H1 (cell line): ENCODE measurements around the gene TTL. TPM values are rescaled to one million over a fixed set of nuclear protein-coding genes. Genes with fewer than 3 reads are reported as not detected.

ENCODE experiments used
- CTCF ChIA-PET: fragments of 300-600 bp; sonication (Branson Sonifier 250); formaldehyde crosslinking; loops from one replicate; lab custom pipeline; 2021; ENCODE audit not compliant: partially characterized antibody; lab: Charles Lee
- POLR2A ChIA-PET: fragments of 300-600 bp; sonication (Branson Sonifier 250); formaldehyde crosslinking; loops from one replicate; lab custom pipeline; 2021; ENCODE audit warnings: inconsistent platforms; ENCODE audit not compliant: partially characterized antibody; lab: Charles Lee
- DNase-seq, 2 experiments: peaks; one replicate each; pipeline versions ENCODE4 v3.0.0 to v3.0.0-alpha.2; 2010 to 2022; ENCODE audit warnings: low spot score in 2 of 2, low read depth in 1 of 2, mixed read lengths in 1 of 2
- FAIRE-seq: peaks from 2 replicates; lab custom pipeline; 2011; peaks lifted over from hg19 to GRCh38; lab: Jason Lieb, UNC
- H2AFZ ChIP-seq: 2 replicates; pipeline ENCODE4 v1.8.1; 2012; ENCODE audit warnings: low read length, inconsistent platforms
- H2AK5ac ChIP-seq: 2 replicates; pipeline ENCODE4 v1.6.1; 2013; ENCODE audit warnings: low read depth, low read length
- H2BK120ac ChIP-seq: replicated peaks from 2 replicates; pipeline ENCODE3; 2013; ENCODE audit warnings: low read depth, low read length, inconsistent platforms
- H2BK12ac ChIP-seq: 2 replicates; pipeline ENCODE4 v1.6.1; 2013; ENCODE audit warnings: low read depth, low read length
- H2BK15ac ChIP-seq: 2 replicates; pipeline ENCODE4 v1.6.1; 2013; ENCODE audit warnings: low read length
- H2BK20ac ChIP-seq: 2 replicates; pipeline ENCODE4 v1.6.1; 2013; ENCODE audit warnings: low read length
- H2BK5ac ChIP-seq: 2 replicates; pipeline ENCODE4 v1.6.1; 2013; ENCODE audit warnings: low read depth, low read length
- H3K14ac ChIP-seq: 2 replicates; pipeline ENCODE4 v1.6.1; 2013; ENCODE audit warnings: inconsistent platforms; ENCODE audit not compliant: insufficient read length
- H3K18ac ChIP-seq: 2 replicates; pipeline ENCODE4 v1.6.1; 2013; ENCODE audit warnings: low read length; ENCODE audit errors: extremely low read depth
- H3K23ac ChIP-seq: 2 replicates; pipeline ENCODE4 v1.6.1; 2013; ENCODE audit warnings: inconsistent platforms; ENCODE audit not compliant: insufficient read length
- H3K23me2 ChIP-seq: 2 replicates; pipeline ENCODE4 v1.6.1; 2013; ENCODE audit warnings: low read depth, low read length
- H3K27ac ChIP-seq: 2 replicates; pipeline ENCODE4 v1.6.1; 2011; ENCODE audit warnings: low read depth, low read length, inconsistent platforms
- H3K27me3 ChIP-seq, 4 experiments: replicated peaks in 1 of 4; 1 replicate in 1 of 4; 2 replicates in 3 of 4; pipeline versions ENCODE4 v1.6.1 to v1.8.1; 2011 to 2013; ENCODE audit warnings: low read length in 3 of 4, mild to moderate bottlenecking in 3 of 4, inconsistent platforms in 2 of 4, mixed read lengths in 2 of 4, moderate library complexity in 1 of 4; ENCODE audit not compliant: control insufficient read depth in 3 of 4, insufficient read depth in 3 of 4; ENCODE audit errors: extremely low read depth in 1 of 4
- H3K36me3 ChIP-seq, 4 experiments: 2 replicates each; pipeline versions ENCODE4 v1.6.1 to v1.8.1; 2011 to 2013; ENCODE audit warnings: mild to moderate bottlenecking in 4 of 4, low read length in 3 of 4, moderate library complexity in 2 of 4, control low read depth in 1 of 4, inconsistent platforms in 1 of 4; ENCODE audit not compliant: insufficient read depth in 4 of 4, control insufficient read depth in 2 of 4
- H3K4ac ChIP-seq: replicated peaks from 2 replicates; pipeline ENCODE3; 2013; ENCODE audit warnings: low read length, low read depth, mixed read lengths, inconsistent platforms; ENCODE audit not compliant: insufficient read length
- H3K4me1 ChIP-seq, 4 experiments: replicated peaks in 1 of 4; 1 replicate in 1 of 4; 2 replicates in 3 of 4; pipeline versions ENCODE4 v1.6.1 to v1.8.1; 2011 to 2013; ENCODE audit warnings: low read length in 3 of 4, inconsistent platforms in 2 of 4, mixed read lengths in 1 of 4; ENCODE audit not compliant: insufficient read depth in 4 of 4, control insufficient read depth in 3 of 4
- H3K4me2 ChIP-seq, 2 experiments: 2 replicates each; pipeline versions ENCODE4 v1.6.1 to v1.8.1; 2011 to 2013; ENCODE audit warnings: low read depth in 2 of 2, low read length in 2 of 2, control low read depth in 1 of 2, inconsistent platforms in 1 of 2, mild to moderate bottlenecking in 1 of 2; ENCODE audit not compliant: insufficient read depth in 1 of 2
- H3K4me3 ChIP-seq, 4 experiments: fragments of 200-600, 300-600 bp in 1 of 4; sonication (generic), shearing (Covaris generic), sonication (Bioruptor Twin) in 1 of 4; 2 replicates each; pipeline versions ENCODE4 v1.5.1 to v1.8.1; 2011 to 2016; ENCODE audit warnings: low read length in 4 of 4, low read depth in 3 of 4, control low read depth in 2 of 4, inconsistent platforms in 2 of 4, mild to moderate bottlenecking in 2 of 4, mixed read lengths in 1 of 4, moderate library complexity in 1 of 4; ENCODE audit not compliant: insufficient read depth in 2 of 4; ENCODE audit errors: extremely low read depth in 1 of 4
- H3K56ac ChIP-seq: replicated peaks from 2 replicates; pipeline ENCODE3; 2013; ENCODE audit warnings: low read depth, mild to moderate bottlenecking, mixed read lengths, low read length, inconsistent platforms; ENCODE audit not compliant: insufficient read length
- H3K79me1 ChIP-seq: 2 replicates; pipeline ENCODE4 v1.6.1; 2013; ENCODE audit warnings: low read depth, low read length, control low read depth
- H3K79me2 ChIP-seq, 2 experiments: 2 replicates each; pipeline versions ENCODE4 v1.6.1 to v1.8.1; 2012 to 2013; ENCODE audit warnings: low read length in 2 of 2, mild to moderate bottlenecking in 2 of 2, inconsistent platforms in 1 of 2; ENCODE audit not compliant: insufficient read depth in 2 of 2, control insufficient read depth in 1 of 2
- H3K9ac ChIP-seq, 4 experiments: replicated peaks in 1 of 4; 1 replicate in 1 of 4; 2 replicates in 3 of 4; pipeline versions ENCODE4 v1.6.1 to v1.8.1; 2011 to 2013; ENCODE audit warnings: low read depth in 3 of 4, low read length in 3 of 4, control low read depth in 2 of 4, mild to moderate bottlenecking in 2 of 4, moderate library complexity in 2 of 4, inconsistent platforms in 1 of 4; ENCODE audit errors: extremely low read depth in 1 of 4
- H3K9me3 ChIP-seq, 2 experiments: 2 replicates each; pipeline versions ENCODE4 v1.6.1 to v1.8.1; 2012 to 2013; ENCODE audit warnings: mild to moderate bottlenecking in 2 of 2, moderate library complexity in 2 of 2, control low read depth in 1 of 2, inconsistent platforms in 1 of 2, low read depth in 1 of 2, low read length in 1 of 2, mixed read lengths in 1 of 2; ENCODE audit not compliant: insufficient read depth in 2 of 2
- H4K20me1 ChIP-seq, 2 experiments: replicated peaks in 1 of 2; 2 replicates each; pipeline versions ENCODE3 to v1.8.1; 2011 to 2013; ENCODE audit warnings: inconsistent platforms in 2 of 2, low read length in 2 of 2, mild to moderate bottlenecking in 1 of 2; ENCODE audit not compliant: insufficient read depth in 2 of 2, control insufficient read depth in 1 of 2
- H4K5ac ChIP-seq: 2 replicates; pipeline ENCODE4 v1.6.1; 2013; ENCODE audit warnings: low read length, low read depth, mixed read lengths, inconsistent platforms; ENCODE audit not compliant: insufficient read length
- H4K8ac ChIP-seq: 2 replicates; pipeline ENCODE4 v1.8.0; 2013; ENCODE audit warnings: mild to moderate bottlenecking, moderate library complexity, low read length, inconsistent platforms; ENCODE audit not compliant: insufficient read depth; ENCODE audit errors: extremely low read depth
- H4K91ac ChIP-seq: replicated peaks from 2 replicates; pipeline ENCODE3; 2013; ENCODE audit warnings: low read length, mixed read lengths, inconsistent platforms; ENCODE audit not compliant: insufficient read length
- ASH2L ChIP-seq: fragments of 200-600, 300-600 bp; sonication (generic); IDR thresholded peaks from one replicate; pipeline ENCODE4 v1.7.1; 2017; ENCODE audit warnings: low read length
- CHD2 ChIP-seq: IDR thresholded peaks from 2 replicates; pipeline ENCODE4 v1.6.1; 2012; ENCODE audit warnings: low read length, improper control_type of control experiment
- EGR1 ChIP-seq: IDR thresholded peaks from 2 replicates; pipeline ENCODE4 v1.6.1; 2011; ENCODE audit warnings: low read depth, low read length, borderline replicate concordance
- GABPA ChIP-seq: IDR thresholded peaks from 2 replicates; pipeline ENCODE4 v1.6.1; 2011; ENCODE audit warnings: mild to moderate bottlenecking, low read length, moderate library complexity, borderline replicate concordance; ENCODE audit not compliant: insufficient read depth
- HDAC2 ChIP-seq, 2 experiments: fragments of 300-600 bp in 1 of 2; sonication (generic) in 1 of 2; IDR thresholded peaks; 2 replicates each; pipeline ENCODE4 v1.6.1; 2011 to 2012; ENCODE audit warnings: low read depth in 2 of 2, low read length in 2 of 2, mild to moderate bottlenecking in 2 of 2, moderate library complexity in 2 of 2, borderline replicate concordance in 1 of 2, inconsistent platforms in 1 of 2
- NANOG ChIP-seq: IDR thresholded peaks from 2 replicates; pipeline ENCODE4 v1.6.1; 2011; ENCODE audit warnings: low read length, low read depth, mild to moderate bottlenecking, inconsistent platforms; ENCODE audit not compliant: insufficient read depth, poor library complexity, severe bottlenecking
- NRF1 ChIP-seq: IDR thresholded peaks from 2 replicates; pipeline ENCODE4 v1.6.1; 2011; ENCODE audit warnings: mild to moderate bottlenecking, low read depth, low read length, improper control_type of control experiment
- RNF2 ChIP-seq: fragments of 200-900, 300-1000 bp; sonication (generic); IDR thresholded peaks from 2 replicates; pipeline ENCODE4 v1.7.1; 2016; ENCODE audit warnings: borderline replicate concordance, low read depth, mild to moderate bottlenecking, antibody characterized with exemption, low read length; ENCODE audit not compliant: poor library complexity, severe bottlenecking; ENCODE audit errors: missing control alignments
- SP2 ChIP-seq: IDR thresholded peaks from 2 replicates; pipeline ENCODE4 v1.6.1; 2012; ENCODE audit warnings: mild to moderate bottlenecking, low read length, inconsistent platforms
- SRF ChIP-seq: IDR thresholded peaks from 2 replicates; pipeline ENCODE4 v1.6.1; 2011; ENCODE audit warnings: mild to moderate bottlenecking, low read depth, low read length, moderate library complexity
- TAF1 ChIP-seq: IDR thresholded peaks from 2 replicates; pipeline ENCODE4 v1.6.1; 2011; ENCODE audit warnings: mild to moderate bottlenecking, low read depth, low read length
- TAF7 ChIP-seq: optimal IDR thresholded peaks from 2 replicates; pipeline ENCODE3; 2011; ENCODE audit warnings: low read depth, mild to moderate bottlenecking, inconsistent platforms, low read length, moderate library complexity, borderline replicate concordance
- TBP ChIP-seq: IDR thresholded peaks from 2 replicates; pipeline ENCODE4 v1.6.1; 2011; ENCODE audit warnings: low read depth, low read length, improper control_type of control experiment
- TCF12 ChIP-seq: IDR thresholded peaks from 2 replicates; pipeline ENCODE4 v1.6.1; 2011; ENCODE audit warnings: low read depth, mild to moderate bottlenecking, low read length
- polyA plus RNA-seq, 7 experiments: library from polyadenylated mRNA; depleted of rRNA in 3 of 7; stranded (reverse) in 5 of 7; unstranded in 2 of 7; fragments of >200 nt in 5 of 7; fragments of 200-250 nt in 2 of 7; gene quantifications; 1 replicate in 5 of 7; 2 replicates in 1 of 7; 4 replicates in 1 of 7; pipeline versions ENCODE4 v1.2.1 to v1.2.3, GENCODE V29; 2011 to 2013; ENCODE audit warnings: missing spikeins in 2 of 7, mixed read lengths in 2 of 7
- total RNA-seq: library from RNA; stranded (reverse); fragmentation: NEBNext Ultra II Directional; extraction: Animal tissue kit (Norgen Biotek cat#: 25700); gene quantifications from 2 replicates; pipeline ENCODE4 v1.2.1, GENCODE V29; 2021

Gene TTL
- total and polyA plus RNA-seq, 2 of the 8 experiments (the other 6 are each of a cell fraction or from before 2014, with no cell fraction given): 17.5 to 57.1 TPM

- no peak overlapping the region for H3K4me3 ChIP-seq
- H4K20me1 ChIP-seq: no peaks in the 10 kb centered on the region
- POLR2A ChIA-PET: no interaction called here
- H4K91ac ChIP-seq: no peak overlapping the region
- H2AK5ac ChIP-seq: no peak overlapping the region
- no peak overlapping the region for H2BK20ac ChIP-seq
- no peak overlapping the region for H3K14ac ChIP-seq
- H2AFZ ChIP-seq: no peak overlapping the region
- H3K9me3 ChIP-seq: no peaks in the 10 kb centered on the region
- H4K8ac ChIP-seq: no peak overlapping the region
- no peaks in the 10 kb centered on the region for H3K4me1 ChIP-seq
- CTCF ChIA-PET: no interaction called here
- no peak overlapping the region for H2BK12ac ChIP-seq
- no peak overlapping the region for H4K5ac ChIP-seq
- no peak overlapping the region for H2BK15ac ChIP-seq
- no peak overlapping the region for H3K4ac ChIP-seq
- no peak overlapping the region for H3K27ac ChIP-seq
- H2BK120ac ChIP-seq: no peak overlapping the region
- H3K79me1 ChIP-seq: no peaks in the 10 kb centered on the region
- H3K56ac ChIP-seq: no peak overlapping the region
- no peak overlapping the region for H3K4me2 ChIP-seq
- no peak overlapping the region for H3K18ac ChIP-seq
- no peaks in the 10 kb centered on the region for H3K79me2 ChIP-seq
- H2BK5ac ChIP-seq: no peak overlapping the region
- DNase-seq: no peak
- no peaks in the 10 kb centered on the region for H3K36me3 ChIP-seq
- H3K23me2 ChIP-seq: no peaks in the 10 kb centered on the region
- no peak for FAIRE-seq
- no peaks in the 10 kb centered on the region; a peak in 1 of 7 replicates for H3K27me3 ChIP-seq
- no peak overlapping the region for H3K23ac ChIP-seq
- no peak overlapping the region for H3K9ac ChIP-seq
- no peak for TF ChIP-seq EGR1
- TF ChIP-seq ASH2L: no peak
- no peak for TF ChIP-seq SRF
- TF ChIP-seq TCF12: no peak
- no peak for TF ChIP-seq TAF7
- TF ChIP-seq CHD2: no peak
- no peak for TF ChIP-seq NRF1
- TF ChIP-seq TAF1: no peak
- TF ChIP-seq NANOG: no peak
- no peak for TF ChIP-seq RNF2
- TF ChIP-seq GABPA: no peak
- no peak for TF ChIP-seq HDAC2 (IDR thresholded peaks at IDR 0.05; ENCODE audit: borderline replicate concordance in 1 of 2, low read depth in 2 of 2, low read length in 2 of 2)
- TF ChIP-seq TBP: no peak
- TF ChIP-seq SP2: no peak
Measured at GRCh38 chr2:112454586-112454985, 27.4 kb upstream of the TTL start.
